Endometrial microvascular endothelial cells (primary cell): ENCODE results near the gene TMEM132C. TPM values are rescaled to one million over a fixed set of nuclear protein-coding genes. Genes with fewer than 3 reads are reported as not detected.

ENCODE experiments used
- in situ Hi-C: cut with HindIII; loops from 2 replicates; pipeline ENCODE4 v1.10.0; 2017; ENCODE audit warnings: low sequenced_read_pairs, low pct_unique_long_range_greater_than_20kb; ENCODE audit errors: inconsistent ontology term
- total RNA-seq: library from RNA; depleted of rRNA; stranded (reverse); fragments of >200 nt; gene quantifications from one replicate; pipeline ENCODE4 v1.2.3, GENCODE V29; 2015; ENCODE audit errors: inconsistent ontology term

Gene TMEM132C
- total RNA-seq, 1 donor from 2014 or later = not detected

DNA sequence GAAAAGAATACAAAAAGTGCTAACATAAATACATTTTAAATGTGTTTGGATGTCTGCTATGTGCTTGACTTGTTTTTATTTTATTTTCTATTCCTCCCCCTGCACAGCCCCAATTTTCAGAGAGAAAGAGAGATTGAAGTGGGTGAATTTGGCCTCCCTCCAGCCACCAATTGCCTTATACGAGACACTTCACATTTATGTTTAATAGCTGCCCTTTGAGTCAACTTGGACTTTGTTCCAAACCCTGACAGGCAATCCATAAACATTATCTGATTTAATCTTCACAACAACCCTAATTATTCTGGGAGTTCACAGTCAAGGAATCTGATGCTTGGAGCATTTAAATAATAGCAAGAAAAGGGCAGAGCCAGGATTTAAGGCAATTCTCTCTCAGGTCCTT, 395.1 kb downstream of the TMEM132C start:
- in situ Hi-C loops = no loop called here

DNA sequence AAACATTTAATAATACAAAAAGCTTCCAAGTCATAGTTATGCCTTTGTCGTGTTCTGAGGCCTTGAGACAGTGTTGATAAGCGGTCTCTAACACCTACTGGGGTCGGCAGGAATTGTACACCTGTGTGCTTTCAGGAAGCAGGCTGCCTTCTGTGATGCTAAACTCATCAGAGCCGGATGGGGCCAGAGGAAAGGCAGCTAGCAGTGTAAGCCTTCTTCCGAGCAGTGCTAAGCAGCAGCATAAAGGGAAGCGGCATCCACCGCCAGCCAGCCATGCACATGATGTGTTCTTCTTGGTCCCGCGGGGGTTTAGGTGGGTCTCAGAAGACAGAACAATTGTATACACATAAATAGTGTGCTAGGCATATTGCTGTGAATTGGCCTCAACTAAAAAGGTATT, 397.5 kb downstream of the TMEM132C start:
- in situ Hi-C loops = no loop called here

DNA sequence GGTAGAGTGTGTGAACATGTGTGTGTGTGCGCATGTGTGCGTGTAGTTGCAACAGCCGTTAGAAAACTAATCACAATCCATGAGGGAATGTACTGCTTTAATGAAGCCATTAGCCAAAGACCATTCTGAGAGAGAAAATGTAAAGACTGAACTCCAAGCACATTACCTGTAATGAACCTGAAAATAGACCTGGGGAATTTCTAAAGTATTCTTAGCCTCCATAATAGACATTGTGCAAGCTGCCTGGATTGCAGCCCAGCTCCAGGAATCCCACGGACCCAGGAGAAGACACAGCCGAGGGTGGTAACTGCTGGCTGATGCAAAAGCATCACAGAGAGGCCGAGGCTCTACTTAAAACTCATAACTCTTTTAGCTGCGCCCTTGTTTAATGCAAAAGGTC, 400.2 kb downstream of the TMEM132C start:
- in situ Hi-C loops = no loop called here

DNA sequence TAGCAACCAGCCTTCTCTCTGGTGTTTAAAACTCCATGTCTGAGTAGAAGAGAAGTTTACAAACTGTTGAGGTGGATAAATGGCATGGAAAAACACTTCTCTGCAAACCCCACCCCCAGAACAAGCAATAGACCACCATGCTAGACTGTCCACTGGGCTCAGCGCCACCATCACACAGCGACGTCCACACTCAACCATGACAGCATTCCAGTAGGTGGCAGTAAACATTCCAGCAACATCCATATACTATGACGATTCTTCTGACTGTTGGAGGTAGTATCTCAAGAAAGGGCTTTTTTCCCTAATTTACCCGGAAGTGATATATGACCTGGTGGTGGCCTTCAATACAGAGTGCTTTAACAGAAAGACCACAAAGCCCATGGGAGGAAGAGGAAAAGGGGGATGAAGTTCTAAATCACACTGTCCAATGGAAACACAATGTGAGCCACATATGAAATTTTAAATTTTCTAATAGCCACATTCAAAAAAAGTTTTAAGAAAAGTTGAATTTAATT, 404.6 kb downstream of the TMEM132C start:
- in situ Hi-C loops = no loop called here

DNA sequence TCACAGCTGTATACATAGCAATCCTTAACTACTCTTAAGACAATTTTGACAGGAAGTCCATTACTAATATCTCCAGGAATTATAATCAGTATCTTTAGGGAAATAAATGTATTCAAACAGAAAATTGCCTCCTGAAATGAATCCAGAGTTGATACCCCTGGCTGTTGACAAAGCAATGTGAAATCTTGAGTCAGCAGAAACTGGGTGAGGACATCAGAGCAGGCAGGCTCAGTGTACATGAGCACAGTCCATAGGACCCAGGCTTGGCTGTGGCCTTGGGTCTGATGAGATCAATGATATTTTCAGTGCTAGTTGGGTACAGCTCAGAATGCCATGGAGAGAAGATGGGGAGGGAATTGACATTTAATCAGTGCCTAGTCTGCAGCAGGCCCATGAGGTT, 405.5 kb downstream of the TMEM132C start:
- in situ Hi-C loops = no loop called here

DNA sequence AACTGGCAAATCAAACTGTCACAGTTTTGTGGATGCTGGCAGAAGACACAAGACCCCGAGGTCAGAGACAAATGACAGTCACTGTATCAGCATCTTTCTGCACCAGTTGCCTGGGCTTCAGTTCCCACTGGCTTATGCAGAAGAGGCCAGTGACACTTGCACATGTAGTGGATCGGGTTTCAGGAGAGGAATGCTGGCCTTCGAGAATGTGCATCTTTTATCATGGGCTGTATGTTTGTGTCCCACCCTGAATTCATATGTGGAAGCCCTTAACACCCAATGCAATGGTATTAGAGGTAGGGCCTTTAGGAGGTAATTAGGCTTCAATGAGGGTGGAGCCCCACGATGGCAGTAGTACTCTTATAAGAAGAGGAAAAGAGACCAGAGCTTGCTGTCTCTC, 405.9 kb downstream of the TMEM132C start:
- in situ Hi-C loops = no loop called here

DNA sequence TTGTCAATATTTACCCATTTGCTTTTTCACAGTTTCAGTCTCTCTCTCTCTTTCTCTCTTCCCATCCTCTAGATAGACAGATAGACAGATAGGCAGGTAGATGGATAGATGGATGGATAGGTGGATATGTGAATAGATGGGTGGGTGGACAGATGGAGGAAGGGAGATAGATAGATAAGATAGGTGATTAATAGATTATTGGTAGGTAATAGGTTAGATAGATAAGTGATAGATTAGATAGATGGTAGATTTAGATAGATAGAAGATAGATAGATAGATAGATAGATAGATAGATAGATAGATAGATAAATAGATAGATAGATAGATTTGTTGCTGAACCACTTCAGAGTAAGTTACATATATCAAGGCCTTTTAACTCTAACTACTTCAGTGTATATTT, 408.6 kb downstream of the TMEM132C start:
- in situ Hi-C loops = no loop called here

DNA sequence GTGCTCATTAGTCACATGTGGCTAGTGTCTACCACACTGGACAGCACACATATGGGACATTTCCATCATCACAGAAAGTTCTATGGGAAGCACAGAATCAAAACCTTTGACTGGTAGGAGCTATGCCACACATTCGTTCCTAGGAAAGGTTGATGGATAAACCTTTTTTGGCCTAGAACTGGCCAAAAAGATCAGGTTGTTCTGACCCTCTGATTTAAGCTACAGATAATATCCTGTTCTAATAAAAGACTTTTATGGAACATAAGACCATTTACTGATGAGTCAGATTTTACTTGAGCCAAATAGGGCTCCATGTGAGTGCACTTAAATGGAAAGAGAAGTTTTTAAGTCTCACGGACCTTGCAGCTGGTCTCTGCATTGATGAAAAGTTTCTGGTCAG, 413.6 kb downstream of the TMEM132C start:
- in situ Hi-C loops = no loop called here

DNA sequence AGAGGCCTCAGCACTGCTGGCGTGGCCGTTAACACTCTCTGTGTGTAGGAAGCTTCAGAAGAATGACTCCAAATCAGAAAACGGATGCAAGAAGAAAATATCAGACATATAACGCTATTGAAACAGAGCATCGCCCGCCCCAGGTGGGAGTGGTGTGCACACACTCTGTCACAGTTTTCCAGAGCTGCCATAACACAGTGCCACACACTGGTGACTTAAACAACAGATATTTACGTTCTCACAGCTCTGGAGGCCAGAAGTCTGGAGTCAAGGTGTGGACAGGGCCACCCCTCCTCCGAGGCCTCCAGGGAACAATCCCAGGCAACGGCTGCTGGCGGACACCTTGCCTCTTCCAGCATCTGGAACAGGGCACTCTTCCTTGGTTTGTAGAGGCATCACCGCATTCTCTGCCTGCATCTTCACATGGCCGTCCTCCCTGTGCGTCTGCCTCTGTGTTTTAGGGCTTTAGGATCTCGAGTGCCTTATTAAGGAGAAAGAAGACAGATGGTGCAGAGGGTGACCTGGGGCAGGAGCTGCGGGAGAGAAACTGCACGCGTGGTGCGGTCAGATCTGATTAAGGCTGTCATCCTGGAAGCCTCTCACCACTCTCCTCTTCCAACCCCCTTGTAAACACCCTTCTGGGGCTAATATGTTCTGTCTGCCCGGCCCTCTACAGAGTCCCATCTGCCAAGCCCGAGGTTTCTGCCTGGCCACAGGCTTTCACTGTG, 415.7 kb downstream of the TMEM132C start:
- in situ Hi-C loops = no loop called here

DNA sequence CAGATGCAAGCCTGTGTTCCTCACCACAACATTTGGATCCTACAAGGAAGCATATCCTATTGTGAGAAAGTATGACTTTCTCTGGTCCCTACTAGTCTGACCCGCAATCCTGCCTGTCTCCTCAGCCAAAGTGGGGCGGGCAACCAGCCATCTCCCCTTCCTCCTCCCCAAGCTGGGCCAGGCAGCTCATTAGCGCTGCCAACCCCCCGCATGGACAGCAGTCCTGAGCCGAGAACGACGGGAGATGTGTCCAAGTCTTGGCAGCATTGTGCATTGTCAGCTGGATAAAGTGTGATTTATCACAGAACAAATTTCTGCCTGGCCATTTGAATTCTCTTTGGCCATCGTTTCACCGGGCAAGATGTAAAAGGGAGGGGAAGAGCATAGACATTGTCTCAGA, 417.4 kb downstream of the TMEM132C start:
- in situ Hi-C loops = no loop called here

DNA sequence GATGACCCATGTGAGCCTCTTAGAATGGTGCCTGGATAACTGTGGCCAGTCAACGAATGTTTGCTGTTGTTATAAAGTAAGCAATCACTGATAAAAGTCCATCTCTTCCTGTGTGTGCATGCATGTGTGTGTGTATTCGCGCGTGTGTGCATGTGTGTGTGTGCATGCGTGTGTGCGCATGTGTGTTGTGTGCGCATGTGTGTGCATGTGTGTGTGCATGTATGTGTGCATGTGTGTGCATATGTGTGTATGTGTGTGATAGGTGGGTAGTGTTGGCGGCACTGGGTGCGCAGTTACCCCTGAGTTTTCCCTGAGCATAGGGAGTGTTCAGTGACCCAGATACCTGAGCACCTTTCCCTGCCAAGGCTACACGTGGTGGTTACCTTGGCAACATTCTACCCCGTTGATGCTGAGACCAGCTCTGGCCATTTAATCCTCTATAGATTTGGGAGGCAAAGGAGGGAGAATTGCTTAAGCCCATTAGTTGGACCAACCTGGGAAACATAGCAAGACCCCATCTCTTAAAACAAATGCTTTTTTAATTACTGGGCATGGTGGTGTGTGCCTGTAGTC, 419.0 kb downstream of the TMEM132C start:
- in situ Hi-C loops = no loop called here

DNA sequence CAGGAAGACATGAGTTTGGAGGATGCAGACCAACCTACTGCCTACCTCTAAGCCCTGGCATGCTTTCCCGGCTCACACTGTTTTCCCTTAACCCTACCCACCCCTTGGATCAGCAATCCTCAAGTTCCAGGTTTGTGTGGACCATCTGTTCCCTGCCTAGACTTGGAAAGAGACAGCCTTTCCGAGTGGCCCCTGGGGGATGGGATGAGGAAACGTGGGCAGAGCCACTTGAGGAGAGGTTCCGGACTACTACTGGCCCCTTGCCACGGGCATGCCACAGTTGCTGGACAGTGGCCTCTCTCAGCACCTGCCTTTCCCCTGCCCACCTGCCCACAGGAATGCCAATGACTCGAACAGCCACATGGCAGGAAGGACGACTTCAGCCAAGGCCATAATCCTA, 420.9 kb downstream of the TMEM132C start:
- in situ Hi-C loops = no loop called here

DNA sequence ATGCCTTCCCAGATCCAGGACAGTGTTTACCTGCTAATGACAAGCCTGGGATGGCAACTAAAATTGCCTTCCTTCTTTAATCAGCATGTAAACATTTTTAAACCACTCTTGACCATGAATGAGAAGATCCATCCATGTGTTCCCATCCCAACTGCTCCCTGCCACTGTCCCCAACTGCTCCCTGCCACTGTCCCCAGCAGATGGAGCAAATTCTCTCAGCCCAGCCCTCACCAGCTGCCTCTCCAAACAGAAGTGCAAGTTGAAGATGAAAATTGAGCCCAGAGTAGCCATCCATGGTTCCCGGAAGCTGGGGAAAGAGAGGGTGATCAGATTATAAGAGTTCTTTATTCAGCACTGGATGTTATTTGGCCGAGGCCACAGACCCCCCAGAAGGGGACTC, 423.7 kb downstream of the TMEM132C start:
- in situ Hi-C loops = no loop called here

DNA sequence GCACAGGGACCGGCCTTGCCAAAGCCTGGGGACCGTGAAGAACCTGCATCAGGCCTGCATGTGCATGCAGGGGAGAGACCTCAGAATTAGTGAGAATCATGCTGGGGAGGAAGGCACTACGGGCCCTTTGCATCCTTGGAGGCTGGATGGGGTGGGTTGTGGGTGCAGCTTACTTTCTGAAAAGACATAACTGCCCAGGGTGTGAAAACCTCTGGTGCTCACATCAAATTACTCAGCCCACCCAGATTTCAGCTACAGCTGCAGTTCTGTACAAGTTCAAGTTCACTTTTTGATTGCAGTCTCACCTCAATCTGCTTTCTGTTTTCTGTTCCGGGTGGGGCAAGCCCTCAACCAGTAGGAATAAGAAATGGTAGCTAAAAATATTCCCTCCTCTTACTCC, 426.1 kb downstream of the TMEM132C start:
- in situ Hi-C loops = no loop called here

DNA sequence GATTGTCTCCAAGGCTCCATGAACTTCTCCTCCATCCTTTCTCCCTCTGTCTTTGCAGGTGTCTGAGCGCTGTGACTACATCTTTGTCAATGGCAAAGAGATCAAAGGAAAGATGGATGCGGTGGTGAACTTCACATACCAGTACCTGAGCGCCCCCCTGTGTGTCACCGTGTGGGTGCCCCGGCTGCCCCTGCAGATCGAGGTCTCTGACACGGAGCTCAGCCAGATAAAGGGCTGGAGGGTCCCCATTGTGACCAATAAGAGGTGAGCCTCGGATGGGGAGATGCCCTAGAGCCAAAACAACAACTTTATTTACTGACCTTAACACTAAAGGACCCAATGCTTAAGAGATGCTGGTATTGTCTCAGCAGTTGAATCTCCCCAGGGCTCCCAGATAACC, 426.8 kb downstream of the TMEM132C start:
- in situ Hi-C loops = no loop called here

DNA sequence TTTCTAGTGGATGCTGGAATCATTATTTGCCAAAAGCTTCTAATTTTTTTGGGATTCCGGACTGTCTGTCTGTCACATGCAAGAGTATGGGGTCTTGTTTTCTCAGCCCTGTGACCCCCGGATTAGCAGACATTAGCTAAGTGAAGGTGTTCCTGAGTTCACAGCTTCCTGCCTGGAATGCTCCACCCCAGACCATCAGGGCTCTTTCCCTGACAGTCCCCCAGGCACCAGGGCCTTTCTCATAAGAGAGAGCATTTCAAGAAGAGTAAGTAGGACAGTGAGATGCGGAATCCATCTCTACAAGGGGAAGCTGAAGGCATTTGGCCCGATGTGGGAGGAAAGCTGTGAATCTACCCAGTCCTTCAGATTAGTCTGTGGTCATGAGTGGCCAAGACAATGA, 427.5 kb downstream of the TMEM132C start:
- in situ Hi-C loops = no loop called here

DNA sequence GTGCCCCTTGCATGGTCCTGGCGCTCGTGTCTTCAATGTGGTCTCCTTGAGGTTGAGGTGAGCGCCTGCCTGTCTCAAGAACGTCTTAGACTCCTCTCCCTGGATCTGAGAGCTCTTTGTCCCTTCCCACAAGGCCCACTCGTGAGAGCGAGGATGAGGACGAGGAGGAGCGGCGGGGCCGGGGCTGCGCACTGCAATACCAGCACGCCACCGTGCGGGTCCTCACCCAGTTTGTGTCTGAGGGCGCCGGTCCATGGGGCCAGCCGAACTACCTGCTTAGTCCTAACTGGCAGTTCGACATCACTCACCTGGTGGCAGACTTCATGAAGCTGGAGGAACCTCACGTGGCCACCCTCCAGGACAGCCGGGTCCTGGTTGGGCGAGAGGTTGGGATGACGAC, 428.7 kb downstream of the TMEM132C start:
- in situ Hi-C loops = no loop called here

DNA sequence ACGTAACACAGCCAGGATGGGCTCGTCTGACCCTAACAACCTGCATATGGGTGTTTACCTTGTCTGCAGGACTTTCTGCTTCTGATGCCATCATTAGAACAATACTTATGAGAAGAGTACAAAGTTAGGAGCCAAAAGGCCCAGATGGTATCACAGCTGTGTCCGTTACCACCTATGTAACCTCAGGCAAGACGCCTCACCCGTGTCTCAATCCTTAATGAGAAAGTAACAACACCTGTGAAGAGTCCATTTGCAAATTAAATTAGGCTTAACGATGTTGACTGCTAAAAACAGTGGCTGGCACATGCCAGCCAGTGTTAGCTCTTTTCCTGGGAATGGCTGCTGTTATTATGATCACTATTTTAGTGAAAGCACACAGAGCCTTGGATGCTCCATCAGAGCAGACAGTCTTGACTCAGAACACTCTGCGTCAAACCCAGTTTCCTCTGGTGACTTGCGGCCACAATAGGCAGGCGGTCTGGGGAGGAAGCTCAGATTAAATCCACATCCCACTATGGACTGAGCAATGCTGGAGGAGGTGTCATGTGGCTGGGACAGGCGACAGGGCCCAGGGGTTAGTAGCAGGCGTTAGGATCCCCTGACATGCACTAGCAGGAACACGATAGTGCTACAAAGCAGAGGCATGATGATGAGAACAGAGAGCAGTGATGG, 431.5 kb downstream of the TMEM132C start:
- in situ Hi-C loops = no loop called here

DNA sequence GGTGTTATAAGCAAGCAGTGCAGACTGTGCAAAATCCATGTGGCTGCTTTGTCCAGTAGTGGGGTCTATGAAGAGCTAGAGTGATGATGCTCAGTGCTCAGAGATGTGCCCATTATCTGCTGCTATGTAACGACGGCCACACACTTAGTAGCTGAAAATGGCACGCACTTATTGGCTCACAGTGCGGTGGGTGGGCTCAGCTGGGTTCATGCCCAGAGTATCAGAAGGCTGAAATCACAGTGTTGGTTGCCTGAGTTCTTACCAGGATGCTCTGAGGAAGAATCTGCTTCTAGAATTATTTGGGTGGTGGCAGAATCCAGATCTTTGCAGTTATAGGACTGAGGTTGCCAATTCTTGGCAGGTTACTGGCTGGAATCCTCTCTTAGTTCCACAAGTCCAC, 432.1 kb downstream of the TMEM132C start:
- in situ Hi-C loops = no loop called here

DNA sequence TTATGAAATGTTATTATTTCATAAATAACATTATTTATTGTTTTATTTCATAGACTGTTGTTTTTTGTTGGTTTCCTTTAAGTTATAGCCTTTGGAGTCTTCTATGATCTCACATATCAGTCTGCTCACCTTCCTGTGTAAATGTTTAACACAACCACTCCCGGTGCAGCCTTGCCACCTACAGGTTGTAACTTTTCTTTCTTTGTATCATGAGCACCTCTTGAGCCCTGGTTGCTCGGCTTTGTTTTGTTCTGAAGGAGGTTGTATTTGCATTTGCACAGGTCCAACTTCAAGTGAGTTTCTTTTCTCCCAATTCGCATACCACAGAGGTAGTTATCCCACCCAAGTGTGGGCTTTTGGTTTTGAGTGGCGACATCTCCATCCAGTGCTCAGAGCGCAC, 435.4 kb downstream of the TMEM132C start:
- in situ Hi-C loops = no loop called here
